ENCODE results near the gene TRIM44. TPM values are rescaled to one million over a fixed set of nuclear protein-coding genes. Genes with fewer than 3 reads are reported as not detected.

Gene TRIM44
- total RNA-seq, 3 donors from 2014 or later: 43.0 to 83.6 (median 43.9) TPM

DNA sequence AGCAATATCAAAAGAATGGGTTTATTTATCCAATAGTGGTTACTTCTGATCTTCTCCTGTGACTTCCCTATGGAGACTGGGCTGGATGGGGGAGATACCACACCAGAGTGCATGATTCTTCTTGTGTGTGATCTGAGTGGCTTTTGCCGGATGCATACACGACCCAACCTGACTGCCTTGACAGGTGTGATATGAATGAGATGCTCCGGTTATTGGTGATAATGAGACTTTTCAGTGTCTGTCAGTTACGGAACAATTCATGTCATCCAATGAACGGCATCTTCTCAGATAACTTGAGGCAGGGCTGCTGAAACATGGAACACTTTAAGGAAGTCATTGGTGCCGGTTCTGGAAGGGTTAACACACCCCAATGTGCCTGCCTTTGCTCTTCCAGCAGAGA, 26.6 kb upstream of the TRIM44 start:
- no peak for DNase-seq
- ATAC-seq: no peak
- TF ChIP-seq CTCF (IDR thresholded peaks at IDR 0.05): no peak
- no peaks in the 10 kb centered on the region for H3K36me3 ChIP-seq (ENCODE audit: low read depth)
- H3K4me1 ChIP-seq (ENCODE audit: low read depth): no peaks in the 10 kb centered on the region
- H3K9me3 ChIP-seq: no peaks in the 10 kb centered on the region
- H3K4me3 ChIP-seq: no peak overlapping the region
- intact Hi-C loops (cut with DNase I, micrococcal nuclease): no loop called here

DNA sequence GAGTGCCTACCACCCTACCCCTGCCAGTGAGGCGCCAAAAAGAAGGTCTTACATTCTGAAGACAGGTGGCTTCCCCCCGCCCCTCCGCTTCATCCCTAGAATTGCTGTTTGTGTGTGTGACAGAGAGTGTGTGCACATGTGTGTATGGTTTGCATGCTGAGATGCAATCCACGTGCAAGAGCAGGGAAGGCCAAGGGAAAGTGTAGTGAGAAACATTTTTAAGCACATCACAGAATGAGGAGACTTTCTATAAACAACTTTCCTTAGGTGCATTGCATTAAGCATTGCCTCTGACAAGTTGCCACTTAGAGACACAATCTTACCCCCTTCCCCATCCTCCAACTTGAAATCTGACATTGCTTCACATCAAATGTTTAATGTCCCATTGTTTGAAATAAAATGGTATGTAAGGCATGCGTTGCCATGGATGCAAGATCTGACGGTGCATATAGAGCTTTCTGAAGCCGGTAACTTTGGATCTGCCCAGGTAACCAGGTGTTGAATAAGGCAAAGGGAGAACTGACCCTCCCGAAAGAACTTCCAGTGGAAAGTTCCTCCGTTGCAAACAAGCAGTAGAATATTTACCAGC, 22.9 kb upstream of the TRIM44 start:
- no peaks in the 10 kb centered on the region for H3K36me3 ChIP-seq (ENCODE audit: low read depth)
- intact Hi-C loops (cut with DNase I, micrococcal nuclease): no loop called here
- TF ChIP-seq CTCF (IDR thresholded peaks at IDR 0.05): no peak
- H3K4me3 ChIP-seq: no peak overlapping the region
- no peaks in the 10 kb centered on the region for H3K9me3 ChIP-seq
- no peak for DNase-seq
- no peak for ATAC-seq
- H3K4me1 ChIP-seq (ENCODE audit: low read depth): no peaks in the 10 kb centered on the region

DNA sequence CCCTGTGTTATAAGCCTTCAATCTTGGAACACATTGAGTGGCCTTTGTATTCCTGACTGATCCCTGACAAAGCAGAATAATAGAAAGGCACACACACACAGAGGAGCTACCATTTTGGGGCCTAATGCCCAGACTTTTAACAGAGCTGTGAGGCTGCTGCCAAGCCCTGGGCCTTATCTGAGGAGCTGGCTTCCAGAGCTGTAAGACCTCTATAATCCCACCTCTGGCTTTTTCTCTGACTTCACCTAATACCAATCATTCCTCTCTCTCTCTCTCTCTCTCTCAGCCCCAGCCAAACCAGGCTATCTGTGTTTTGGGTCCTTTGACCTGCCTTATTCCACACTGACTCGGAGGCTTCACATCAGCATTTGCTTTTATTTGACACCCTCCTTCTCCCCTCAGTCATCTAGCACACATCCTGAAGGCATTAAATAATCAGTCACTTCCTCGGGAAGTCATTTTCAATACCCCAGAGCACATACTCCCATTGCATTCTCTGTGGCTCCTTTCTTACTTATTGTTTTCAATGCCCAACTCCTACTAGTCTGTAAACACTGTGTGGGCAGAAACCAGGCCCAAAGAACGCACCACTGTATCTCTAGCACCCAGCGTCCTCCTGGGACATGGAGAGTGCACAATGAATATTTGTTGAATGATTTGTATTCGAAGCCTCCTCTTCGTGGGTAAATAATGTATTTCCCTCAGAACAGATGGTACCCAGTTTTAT, 21.2 kb upstream of the TRIM44 start:
- H3K4me1 ChIP-seq (ENCODE audit: low read depth): no peaks in the 10 kb centered on the region
- DNase-seq (no peak), ATAC-seq (no peak)
- TF ChIP-seq CTCF (IDR thresholded peaks at IDR 0.05): no peak
- H3K36me3 ChIP-seq (ENCODE audit: low read depth): no peaks in the 10 kb centered on the region
- intact Hi-C loops (cut with DNase I, micrococcal nuclease): no loop called here
- H3K4me3 ChIP-seq: no peak overlapping the region
- H3K9me3 ChIP-seq: no peaks in the 10 kb centered on the region

DNA sequence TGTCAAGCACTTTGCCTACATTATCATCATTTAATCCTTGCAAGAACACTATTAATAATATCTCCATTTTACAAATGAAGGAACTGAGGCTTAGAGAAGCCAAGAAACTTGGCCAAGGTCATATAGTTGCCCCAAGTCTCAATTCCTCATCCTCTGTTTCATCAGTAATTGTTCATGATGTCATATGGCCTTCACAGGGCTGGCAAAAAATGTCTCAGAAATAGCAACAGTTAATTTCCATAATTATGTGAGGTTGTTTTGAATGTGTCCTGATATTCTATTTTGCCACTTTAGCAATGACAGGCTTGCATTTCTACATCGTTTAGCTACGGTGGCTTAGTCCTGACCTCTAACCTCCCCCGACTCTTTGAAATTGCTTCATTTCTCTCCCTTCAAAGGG, 20.6 kb upstream of the TRIM44 start:
- no peak for TF ChIP-seq CTCF (IDR thresholded peaks at IDR 0.05)
- ATAC-seq: no peak
- Histone ChIP-seq H3K9me3 (no peaks in the 10 kb centered on the region), H3K4me3 (no peak overlapping the region), H3K4me1 (ENCODE audit: low read depth) (no peaks in the 10 kb centered on the region), H3K36me3 (ENCODE audit: low read depth) (no peaks in the 10 kb centered on the region)
- DNase-seq: no peak
- intact Hi-C loops (cut with DNase I, micrococcal nuclease): no loop called here

DNA sequence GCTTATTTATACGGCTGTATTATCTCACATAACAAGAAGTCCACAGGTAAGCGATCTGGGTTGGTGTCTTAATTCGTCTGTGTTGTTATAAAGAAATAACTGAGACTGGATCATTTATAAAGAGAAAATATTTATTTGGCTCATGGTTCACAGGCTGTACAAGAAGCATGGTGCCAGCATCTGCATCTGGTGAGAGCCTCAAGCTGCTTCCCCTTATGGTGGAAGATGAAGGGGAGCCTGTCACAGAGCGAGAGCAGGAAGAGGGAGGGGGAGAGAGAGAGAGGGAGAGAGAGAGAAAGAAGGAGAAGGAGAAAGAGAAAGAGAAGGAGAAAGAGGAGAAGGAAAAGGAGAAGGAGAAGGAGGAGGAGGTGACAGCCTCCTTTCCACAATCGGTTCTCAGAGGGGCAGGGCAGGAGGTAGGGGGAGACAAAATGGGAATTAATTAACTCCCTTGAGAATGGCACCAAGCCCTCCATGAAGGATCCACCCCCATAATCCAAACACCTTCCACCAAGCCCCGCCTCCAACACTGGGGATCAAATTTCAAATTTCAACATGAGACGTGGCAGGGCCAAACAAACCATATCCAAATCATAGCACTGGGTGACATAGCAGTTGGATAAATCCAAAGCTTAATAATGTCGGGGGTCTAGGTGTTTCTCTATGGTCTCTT, 15.0 kb upstream of the TRIM44 start:
- H3K4me3 ChIP-seq: no peak overlapping the region
- no peaks in the 10 kb centered on the region for H3K36me3 ChIP-seq (ENCODE audit: low read depth)
- no peaks in the 10 kb centered on the region for H3K9me3 ChIP-seq
- DNase-seq: no peak
- no peaks in the 10 kb centered on the region for H3K4me1 ChIP-seq (ENCODE audit: low read depth)
- intact Hi-C loops (cut with DNase I, micrococcal nuclease): no loop called here
- TF ChIP-seq CTCF (IDR thresholded peaks at IDR 0.05): no peak
- no peak for ATAC-seq
